ENCODE measurements around the gene APOA5. TPM values are rescaled to one million over a fixed set of nuclear protein-coding genes. Genes with fewer than 3 reads are reported as not detected.

Gene APOA5
- total and polyA plus RNA-seq, 2 experiments from 2014 or later, result 0.18 to 0.35 TPM

DNA sequence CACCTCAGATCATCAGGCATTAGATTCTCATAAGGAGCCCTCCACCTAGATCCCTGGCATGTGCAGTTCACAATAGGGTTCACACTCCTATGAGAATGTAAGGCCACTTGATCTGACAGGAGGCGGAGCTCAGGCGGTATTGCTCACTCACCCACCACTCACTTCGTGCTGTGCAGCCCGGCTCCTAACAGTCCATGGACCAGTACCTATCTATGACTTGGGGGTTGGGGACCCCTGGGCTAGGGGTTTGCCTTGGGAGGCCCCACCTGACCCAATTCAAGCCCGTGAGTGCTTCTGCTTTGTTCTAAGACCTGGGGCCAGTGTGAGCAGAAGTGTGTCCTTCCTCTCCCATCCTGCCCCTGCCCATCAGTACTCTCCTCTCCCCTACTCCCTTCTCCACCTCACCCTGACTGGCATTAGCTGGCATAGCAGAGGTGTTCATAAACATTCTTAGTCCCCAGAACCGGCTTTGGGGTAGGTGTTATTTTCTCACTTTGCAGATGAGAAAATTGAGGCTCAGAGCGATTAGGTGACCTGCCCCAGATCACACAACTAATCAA, 40.2 kb upstream of the APOA5 start:
- Histone ChIP-seq H4K20me1 (replicated peaks; ENCODE audit: insufficient read depth) (no peaks in the 10 kb centered on the region), H3K9me2 (ENCODE audit: insufficient read depth) (no peaks in the 10 kb centered on the region), H3F3A (replicated peaks; ENCODE audit: low read depth) (0 out of 2 replicates have a peak, but pooled peaks cover 3% of the 10 kb centered on the region), H3K79me2 (replicated peaks; ENCODE audit: insufficient read depth) (no peaks in the 10 kb centered on the region), H3K27me3 (ENCODE audit: insufficient read depth) (no peaks in the 10 kb centered on the region), H3K4me3 (no peak overlapping the region), H3K27ac (ENCODE audit: low read depth) (no peak overlapping the region), H3K36me3 (ENCODE audit: insufficient read depth) (no peaks in the 10 kb centered on the region), H3K4me2 (no peak overlapping the region), H3K4me1 (ENCODE audit: insufficient read depth) (peaks cover 6% of the 10 kb centered on the region; the same call in 1 of the 2 replicates), H2AFZ (no peak overlapping the region)
- Mint-ChIP-seq H3K4me1 (peaks cover 9% of the 10 kb centered on the region), H3K36me3 (ENCODE audit: low read depth) (no peaks in the 10 kb centered on the region), H3K4me3 (no peak overlapping the region), H3K27ac (no peak overlapping the region), H3K27me3 (ENCODE audit: insufficient read depth, low read depth, poor library complexity) (peaks cover 12% of the 10 kb centered on the region), H3K9me3 (no peaks in the 10 kb centered on the region)
- no peak for ATAC-seq
- TF ChIP-seq, protein P1, sequence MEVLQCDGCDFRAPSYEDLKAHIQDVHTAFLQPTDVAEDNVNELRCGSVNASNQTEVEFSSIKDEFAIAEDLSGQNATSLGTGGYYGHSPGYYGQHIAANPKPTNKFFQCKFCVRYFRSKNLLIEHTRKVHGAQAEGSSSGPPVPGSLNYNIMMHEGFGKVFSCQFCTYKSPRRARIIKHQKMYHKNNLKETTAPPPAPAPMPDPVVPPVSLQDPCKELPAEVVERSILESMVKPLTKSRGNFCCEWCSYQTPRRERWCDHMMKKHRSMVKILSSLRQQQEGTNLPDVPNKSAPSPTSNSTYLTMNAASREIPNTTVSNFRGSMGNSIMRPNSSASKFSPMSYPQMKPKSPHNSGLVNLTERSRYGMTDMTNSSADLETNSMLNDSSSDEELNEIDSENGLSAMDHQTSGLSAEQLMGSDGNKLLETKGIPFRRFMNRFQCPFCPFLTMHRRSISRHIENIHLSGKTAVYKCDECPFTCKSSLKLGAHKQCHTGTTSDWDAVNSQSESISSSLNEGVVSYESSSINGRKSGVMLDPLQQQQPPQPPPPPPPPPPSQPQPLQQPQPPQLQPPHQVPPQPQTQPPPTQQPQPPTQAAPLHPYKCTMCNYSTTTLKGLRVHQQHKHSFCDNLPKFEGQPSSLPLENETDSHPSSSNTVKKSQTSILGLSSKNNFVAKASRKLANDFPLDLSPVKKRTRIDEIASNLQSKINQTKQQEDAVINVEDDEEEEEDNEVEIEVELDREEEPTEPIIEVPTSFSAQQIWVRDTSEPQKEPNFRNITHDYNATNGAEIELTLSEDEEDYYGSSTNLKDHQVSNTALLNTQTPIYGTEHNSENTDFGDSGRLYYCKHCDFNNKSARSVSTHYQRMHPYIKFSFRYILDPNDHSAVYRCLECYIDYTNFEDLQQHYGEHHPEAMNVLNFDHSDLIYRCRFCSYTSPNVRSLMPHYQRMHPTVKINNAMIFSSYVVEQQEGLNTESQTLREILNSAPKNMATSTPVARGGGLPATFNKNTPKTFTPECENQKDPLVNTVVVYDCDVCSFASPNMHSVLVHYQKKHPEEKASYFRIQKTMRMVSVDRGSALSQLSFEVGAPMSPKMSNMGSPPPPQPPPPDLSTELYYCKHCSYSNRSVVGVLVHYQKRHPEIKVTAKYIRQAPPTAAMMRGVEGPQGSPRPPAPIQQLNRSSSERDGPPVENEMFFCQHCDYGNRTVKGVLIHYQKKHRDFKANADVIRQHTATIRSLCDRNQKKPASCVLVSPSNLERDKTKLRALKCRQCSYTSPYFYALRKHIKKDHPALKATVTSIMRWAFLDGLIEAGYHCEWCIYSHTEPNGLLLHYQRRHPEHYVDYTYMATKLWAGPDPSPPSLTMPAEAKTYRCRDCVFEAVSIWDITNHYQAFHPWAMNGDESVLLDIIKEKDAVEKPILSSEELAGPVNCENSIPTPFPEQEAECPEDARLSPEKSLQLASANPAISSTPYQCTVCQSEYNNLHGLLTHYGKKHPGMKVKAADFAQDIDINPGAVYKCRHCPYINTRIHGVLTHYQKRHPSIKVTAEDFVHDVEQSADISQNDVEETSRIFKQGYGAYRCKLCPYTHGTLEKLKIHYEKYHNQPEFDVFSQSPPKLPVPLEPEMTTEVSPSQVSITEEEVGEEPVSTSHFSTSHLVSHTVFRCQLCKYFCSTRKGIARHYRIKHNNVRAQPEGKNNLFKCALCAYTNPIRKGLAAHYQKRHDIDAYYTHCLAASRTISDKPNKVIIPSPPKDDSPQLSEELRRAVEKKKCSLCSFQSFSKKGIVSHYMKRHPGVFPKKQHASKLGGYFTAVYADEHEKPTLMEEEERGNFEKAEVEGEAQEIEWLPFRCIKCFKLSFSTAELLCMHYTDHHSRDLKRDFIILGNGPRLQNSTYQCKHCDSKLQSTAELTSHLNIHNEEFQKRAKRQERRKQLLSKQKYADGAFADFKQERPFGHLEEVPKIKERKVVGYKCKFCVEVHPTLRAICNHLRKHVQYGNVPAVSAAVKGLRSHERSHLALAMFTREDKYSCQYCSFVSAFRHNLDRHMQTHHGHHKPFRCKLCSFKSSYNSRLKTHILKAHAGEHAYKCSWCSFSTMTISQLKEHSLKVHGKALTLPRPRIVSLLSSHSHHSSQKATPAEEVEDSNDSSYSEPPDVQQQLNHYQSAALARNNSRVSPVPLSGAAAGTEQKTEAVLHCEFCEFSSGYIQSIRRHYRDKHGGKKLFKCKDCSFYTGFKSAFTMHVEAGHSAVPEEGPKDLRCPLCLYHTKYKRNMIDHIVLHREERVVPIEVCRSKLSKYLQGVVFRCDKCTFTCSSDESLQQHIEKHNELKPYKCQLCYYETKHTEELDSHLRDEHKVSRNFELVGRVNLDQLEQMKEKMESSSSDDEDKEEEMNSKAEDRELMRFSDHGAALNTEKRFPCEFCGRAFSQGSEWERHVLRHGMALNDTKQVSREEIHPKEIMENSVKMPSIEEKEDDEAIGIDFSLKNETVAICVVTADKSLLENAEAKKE (CRISPR knock-in tag; IDR thresholded peaks at IDR 0.05), result no peak
- TF ChIP-seq EZH2 (IDR thresholded peaks at IDR 0.05; ENCODE audit: low read depth, unreplicated experiment), result no peak
- DNase-seq (ENCODE audit: low spot score), result no peak

DNA sequence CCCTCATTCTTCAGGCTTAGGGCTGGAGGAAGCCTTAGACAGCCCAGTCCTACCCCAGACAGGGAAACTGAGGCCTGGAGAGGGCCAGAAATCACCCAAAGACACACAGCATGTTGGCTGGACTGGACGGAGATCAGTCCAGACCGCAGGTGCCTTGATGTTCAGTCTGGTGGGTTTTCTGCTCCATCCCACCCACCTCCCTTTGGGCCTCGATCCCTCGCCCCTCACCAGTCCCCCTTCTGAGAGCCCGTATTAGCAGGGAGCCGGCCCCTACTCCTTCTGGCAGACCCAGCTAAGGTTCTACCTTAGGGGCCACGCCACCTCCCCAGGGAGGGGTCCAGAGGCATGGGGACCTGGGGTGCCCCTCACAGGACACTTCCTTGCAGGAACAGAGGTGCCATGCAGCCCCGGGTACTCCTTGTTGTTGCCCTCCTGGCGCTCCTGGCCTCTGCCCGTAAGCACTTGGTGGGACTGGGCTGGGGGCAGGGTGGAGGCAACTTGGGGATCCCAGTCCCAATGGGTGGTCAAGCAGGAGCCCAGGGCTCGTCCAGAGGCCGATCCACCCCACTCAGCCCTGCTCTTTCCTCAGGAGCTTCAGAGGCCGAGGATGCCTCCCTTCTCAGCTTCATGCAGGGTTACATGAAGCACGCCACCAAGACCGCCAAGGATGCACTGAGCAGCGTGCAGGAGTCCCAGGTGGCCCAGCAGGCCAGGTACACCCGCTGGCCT, 38.7 kb upstream of the APOA5 start:
- Mint-ChIP-seq H3K9me3 (no peaks in the 10 kb centered on the region), H3K4me1 (peaks cover 7% of the 10 kb centered on the region), H3K4me3 (no peak overlapping the region), H3K36me3 (ENCODE audit: low read depth) (no peaks in the 10 kb centered on the region), H3K27me3 (ENCODE audit: insufficient read depth, low read depth, poor library complexity) (peaks cover 11% of the 10 kb centered on the region), H3K27ac (no peak overlapping the region)
- H3K27me3 ChIP-seq (ENCODE audit: insufficient read depth), result no peaks in the 10 kb centered on the region
- DNase-seq (ENCODE audit: low spot score) (no peak), ATAC-seq (no peak)
- H3F3A ChIP-seq (replicated peaks; ENCODE audit: low read depth), result no peaks in the 10 kb centered on the region
- no peaks in the 10 kb centered on the region for H4K20me1 ChIP-seq (replicated peaks; ENCODE audit: insufficient read depth)
- no peak overlapping the region for H3K27ac ChIP-seq (ENCODE audit: low read depth)
- no peaks in the 10 kb centered on the region for H3K9me2 ChIP-seq (ENCODE audit: insufficient read depth)
- no peaks in the 10 kb centered on the region for H3K79me2 ChIP-seq (replicated peaks; ENCODE audit: insufficient read depth)
- H3K36me3 ChIP-seq (ENCODE audit: insufficient read depth), result no peaks in the 10 kb centered on the region
- H2AFZ ChIP-seq, result no peak overlapping the region
- H3K4me3 ChIP-seq, result no peak overlapping the region
- H3K4me2 ChIP-seq, result no peak overlapping the region
- H3K4me1 ChIP-seq (ENCODE audit: insufficient read depth), result peaks cover 2% of the 10 kb centered on the region; the same call in 1 of the 2 replicates
- TF ChIP-seq EZH2 (IDR thresholded peaks at IDR 0.05; ENCODE audit: low read depth, unreplicated experiment), result no peak
- TF ChIP-seq, protein P2, sequence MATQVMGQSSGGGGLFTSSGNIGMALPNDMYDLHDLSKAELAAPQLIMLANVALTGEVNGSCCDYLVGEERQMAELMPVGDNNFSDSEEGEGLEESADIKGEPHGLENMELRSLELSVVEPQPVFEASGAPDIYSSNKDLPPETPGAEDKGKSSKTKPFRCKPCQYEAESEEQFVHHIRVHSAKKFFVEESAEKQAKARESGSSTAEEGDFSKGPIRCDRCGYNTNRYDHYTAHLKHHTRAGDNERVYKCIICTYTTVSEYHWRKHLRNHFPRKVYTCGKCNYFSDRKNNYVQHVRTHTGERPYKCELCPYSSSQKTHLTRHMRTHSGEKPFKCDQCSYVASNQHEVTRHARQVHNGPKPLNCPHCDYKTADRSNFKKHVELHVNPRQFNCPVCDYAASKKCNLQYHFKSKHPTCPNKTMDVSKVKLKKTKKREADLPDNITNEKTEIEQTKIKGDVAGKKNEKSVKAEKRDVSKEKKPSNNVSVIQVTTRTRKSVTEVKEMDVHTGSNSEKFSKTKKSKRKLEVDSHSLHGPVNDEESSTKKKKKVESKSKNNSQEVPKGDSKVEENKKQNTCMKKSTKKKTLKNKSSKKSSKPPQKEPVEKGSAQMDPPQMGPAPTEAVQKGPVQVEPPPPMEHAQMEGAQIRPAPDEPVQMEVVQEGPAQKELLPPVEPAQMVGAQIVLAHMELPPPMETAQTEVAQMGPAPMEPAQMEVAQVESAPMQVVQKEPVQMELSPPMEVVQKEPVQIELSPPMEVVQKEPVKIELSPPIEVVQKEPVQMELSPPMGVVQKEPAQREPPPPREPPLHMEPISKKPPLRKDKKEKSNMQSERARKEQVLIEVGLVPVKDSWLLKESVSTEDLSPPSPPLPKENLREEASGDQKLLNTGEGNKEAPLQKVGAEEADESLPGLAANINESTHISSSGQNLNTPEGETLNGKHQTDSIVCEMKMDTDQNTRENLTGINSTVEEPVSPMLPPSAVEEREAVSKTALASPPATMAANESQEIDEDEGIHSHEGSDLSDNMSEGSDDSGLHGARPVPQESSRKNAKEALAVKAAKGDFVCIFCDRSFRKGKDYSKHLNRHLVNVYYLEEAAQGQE (IDR thresholded peaks at IDR 0.05; ENCODE audit: unreplicated experiment), result no peak
- TF ChIP-seq STAT1 (IDR thresholded peaks at IDR 0.05; ENCODE audit: unreplicated experiment), result no peak
- TF ChIP-seq CREB1 (CRISPR knock-in tag; IDR thresholded peaks at IDR 0.05; ENCODE audit: low read depth), result no peak
- TF ChIP-seq, protein P3, sequence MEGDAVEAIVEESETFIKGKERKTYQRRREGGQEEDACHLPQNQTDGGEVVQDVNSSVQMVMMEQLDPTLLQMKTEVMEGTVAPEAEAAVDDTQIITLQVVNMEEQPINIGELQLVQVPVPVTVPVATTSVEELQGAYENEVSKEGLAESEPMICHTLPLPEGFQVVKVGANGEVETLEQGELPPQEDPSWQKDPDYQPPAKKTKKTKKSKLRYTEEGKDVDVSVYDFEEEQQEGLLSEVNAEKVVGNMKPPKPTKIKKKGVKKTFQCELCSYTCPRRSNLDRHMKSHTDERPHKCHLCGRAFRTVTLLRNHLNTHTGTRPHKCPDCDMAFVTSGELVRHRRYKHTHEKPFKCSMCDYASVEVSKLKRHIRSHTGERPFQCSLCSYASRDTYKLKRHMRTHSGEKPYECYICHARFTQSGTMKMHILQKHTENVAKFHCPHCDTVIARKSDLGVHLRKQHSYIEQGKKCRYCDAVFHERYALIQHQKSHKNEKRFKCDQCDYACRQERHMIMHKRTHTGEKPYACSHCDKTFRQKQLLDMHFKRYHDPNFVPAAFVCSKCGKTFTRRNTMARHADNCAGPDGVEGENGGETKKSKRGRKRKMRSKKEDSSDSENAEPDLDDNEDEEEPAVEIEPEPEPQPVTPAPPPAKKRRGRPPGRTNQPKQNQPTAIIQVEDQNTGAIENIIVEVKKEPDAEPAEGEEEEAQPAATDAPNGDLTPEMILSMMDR (conservative IDR thresholded peaks at IDR 0.05; ENCODE audit: low read depth in 2 of 2), result no peak
- TF ChIP-seq ZNF114 (CRISPR knock-in tag; IDR thresholded peaks at IDR 0.05), result no peak
- TF ChIP-seq NANOG (IDR thresholded peaks at IDR 0.05; ENCODE audit: borderline replicate concordance), result no peak
- no peak for TF ChIP-seq POLR2AphosphoS5 (IDR thresholded peaks at IDR 0.05; ENCODE audit: low read depth)
